Mesendoderm (in vitro differentiated cells): ENCODE measurements around the gene SLC8A1.

Experiments
- DNase-seq: peaks from one replicate; pipeline ENCODE4 v3.0.0; 2013
- H2AK5ac ChIP-seq: 2 replicates; pipeline ENCODE4 v1.6.1; 2013; ENCODE audit warnings: low read length, inconsistent platforms
- H2BK120ac ChIP-seq: 2 replicates; pipeline ENCODE4 v1.6.1; 2013; ENCODE audit warnings: low read depth, mild to moderate bottlenecking, low read length, moderate library complexity, mixed read lengths
- H2BK15ac ChIP-seq: replicated peaks from 2 replicates; pipeline ENCODE4 v1.6.1; 2013; ENCODE audit warnings: low read depth, mild to moderate bottlenecking, moderate library complexity
- H2BK5ac ChIP-seq: 2 replicates; pipeline ENCODE4 v1.6.1; 2013; ENCODE audit warnings: low read length, inconsistent platforms
- H3K18ac ChIP-seq: 2 replicates; pipeline ENCODE4 v1.6.1; 2013; ENCODE audit warnings: mild to moderate bottlenecking, low read length, mixed read lengths
- H3K23ac ChIP-seq: one replicate; pipeline ENCODE4 v1.6.1; 2013; ENCODE audit warnings: low read length
- H3K27ac ChIP-seq: 2 replicates; pipeline ENCODE4 v1.5.1; 2013; ENCODE audit warnings: low read depth, mild to moderate bottlenecking, inconsistent platforms, low read length, moderate library complexity
- H3K27me3 ChIP-seq: 2 replicates; pipeline ENCODE4 v1.6.1; 2013; ENCODE audit warnings: low read length, control low read depth, mild to moderate bottlenecking, inconsistent platforms; ENCODE audit not compliant: insufficient read depth, poor library complexity
- H3K36me3 ChIP-seq: 2 replicates; pipeline ENCODE4 v1.6.1; 2013; ENCODE audit warnings: low read length, inconsistent platforms; ENCODE audit not compliant: control insufficient read depth, insufficient read depth
- H3K4ac ChIP-seq: one replicate; pipeline ENCODE4 v1.6.1; 2013; ENCODE audit warnings: low read depth, mild to moderate bottlenecking, low read length, moderate library complexity
- H3K4me1 ChIP-seq: 2 replicates; pipeline ENCODE4 v1.6.1; 2013; ENCODE audit warnings: low read depth, low read length, inconsistent platforms; ENCODE audit not compliant: control insufficient read depth
- H3K4me2 ChIP-seq: 2 replicates; pipeline ENCODE4 v1.6.1; 2013; ENCODE audit warnings: low read length
- H3K4me3 ChIP-seq: 2 replicates; pipeline ENCODE4 v1.5.1; 2013; ENCODE audit warnings: mild to moderate bottlenecking, low read length
- H3K56ac ChIP-seq: one replicate; pipeline ENCODE4 v1.6.1; 2013; ENCODE audit warnings: low read length
- H3K79me1 ChIP-seq: 2 replicates; pipeline ENCODE4 v1.6.1; 2013; ENCODE audit warnings: low read length, inconsistent platforms
- H3K79me2 ChIP-seq: 2 replicates; pipeline ENCODE4 v1.6.1; 2013; ENCODE audit warnings: mild to moderate bottlenecking, low read length; ENCODE audit not compliant: control insufficient read depth, insufficient read depth
- H3K9ac ChIP-seq: 2 replicates; pipeline ENCODE4 v1.6.1; 2013; ENCODE audit warnings: low read length, inconsistent platforms
- H4K5ac ChIP-seq: one replicate; pipeline ENCODE4 v1.6.1; 2013; ENCODE audit warnings: low read length
- H4K8ac ChIP-seq: one replicate; pipeline ENCODE4 v1.6.1; 2013; ENCODE audit warnings: low read depth, mild to moderate bottlenecking, control low read depth, low read length, moderate library complexity
- WGBS: extraction: QIAGEN DNeasy Blood & Tissue Kit; methylation state at CpG from one replicate; pipeline ENCODE4 v1.1.7; 2013; ENCODE audit warnings: low lambda C conversion rate, missing lambda C conversion rate; ENCODE audit not compliant: insufficient coverage; ENCODE audit errors: extremely low coverage; 5-methylcytosine and 5-hydroxymethylcytosine counted together

SLC8A1 gene

GRCh38 chr2:40488101-40488601 is 36.3 kb upstream of the SLC8A1 start:
- no peak overlapping the region for H3K4me3 ChIP-seq
- H3K23ac ChIP-seq: no peak overlapping the region
- no CpG with 5 or more reads among the region's 4 CpGs for WGBS
- H4K8ac ChIP-seq: no peak overlapping the region
- no peaks in the 10 kb centered on the region for H3K27me3 ChIP-seq
- H3K79me1 ChIP-seq: no peaks in the 10 kb centered on the region
- no peak overlapping the region for H3K27ac ChIP-seq
- no peak overlapping the region for H4K5ac ChIP-seq
- H3K79me2 ChIP-seq: no peaks in the 10 kb centered on the region
- no peak overlapping the region for H2BK120ac ChIP-seq
- H3K36me3 ChIP-seq: no peaks in the 10 kb centered on the region
- H2AK5ac ChIP-seq: no peak overlapping the region
- no peak overlapping the region for H3K18ac ChIP-seq
- H2BK5ac ChIP-seq: no peak overlapping the region
- no peak overlapping the region for H3K4ac ChIP-seq
- peak; percentile 38 for DNase-seq
- H3K4me2 ChIP-seq: no peak overlapping the region
- H3K4me1 ChIP-seq: no peaks in the 10 kb centered on the region
- no peak overlapping the region for H3K9ac ChIP-seq
- no peak overlapping the region for H3K56ac ChIP-seq
- no peak overlapping the region for H2BK15ac ChIP-seq

GRCh38 chr2:40487602-40488001 is 35.7 kb upstream of the SLC8A1 start:
- no peak overlapping the region for H4K8ac ChIP-seq
- H3K4me2 ChIP-seq: no peak overlapping the region
- no peak overlapping the region for H2BK120ac ChIP-seq
- H3K9ac ChIP-seq: no peak overlapping the region
- H3K36me3 ChIP-seq: no peaks in the 10 kb centered on the region
- no peak overlapping the region for H3K23ac ChIP-seq
- no peaks in the 10 kb centered on the region for H3K79me1 ChIP-seq
- H3K4me1 ChIP-seq: no peaks in the 10 kb centered on the region
- H3K18ac ChIP-seq: no peak overlapping the region
- H3K27ac ChIP-seq: no peak overlapping the region
- WGBS: no CpG with 5 or more reads among the region's 2 CpGs
- H3K79me2 ChIP-seq: no peaks in the 10 kb centered on the region
- H3K4me3 ChIP-seq: no peak overlapping the region
- no peak overlapping the region for H2BK15ac ChIP-seq
- no peaks in the 10 kb centered on the region for H3K27me3 ChIP-seq
- no peak overlapping the region for H3K56ac ChIP-seq
- DNase-seq: no peak
- no peak overlapping the region for H4K5ac ChIP-seq
- H3K4ac ChIP-seq: no peak overlapping the region
- H2AK5ac ChIP-seq: no peak overlapping the region
- H2BK5ac ChIP-seq: no peak overlapping the region

- Histone ChIP-seq H3K79me2 (no peaks in the 10 kb centered on the region), H3K4me1 (no peaks in the 10 kb centered on the region), H3K4me3 (no peak overlapping the region), H3K56ac (no peak overlapping the region), H3K4me2 (no peak overlapping the region), H3K27ac (no peak overlapping the region), H2BK120ac (no peak overlapping the region), H4K5ac (no peak overlapping the region), H2AK5ac (no peak overlapping the region), H2BK5ac (no peak overlapping the region), H3K9ac (no peak overlapping the region), H3K27me3 (no peaks in the 10 kb centered on the region), H2BK15ac (no peak overlapping the region), H3K36me3 (no peaks in the 10 kb centered on the region), H3K79me1 (no peaks in the 10 kb centered on the region), H3K23ac (no peak overlapping the region), H3K4ac (no peak overlapping the region), H4K8ac (no peak overlapping the region), H3K18ac (no peak overlapping the region)
- no peak for DNase-seq
- no CpG with 5 or more reads among the region's 3 CpGs for WGBS
Observed at GRCh38 chr2:40485854-40486253, 34.0 kb upstream of the SLC8A1 start.

GRCh38 chr2:40485318-40485717 is 33.4 kb upstream of the SLC8A1 start:
- Histone ChIP-seq H2AK5ac (no peak overlapping the region), H3K9ac (no peak overlapping the region), H3K4me3 (no peak overlapping the region), H2BK5ac (no peak overlapping the region), H2BK120ac (no peak overlapping the region), H3K23ac (no peak overlapping the region), H3K27ac (no peak overlapping the region), H4K8ac (no peak overlapping the region), H3K4ac (no peak overlapping the region), H3K79me1 (no peaks in the 10 kb centered on the region), H3K18ac (no peak overlapping the region), H4K5ac (no peak overlapping the region), H3K56ac (no peak overlapping the region), H3K27me3 (no peaks in the 10 kb centered on the region), H3K36me3 (no peaks in the 10 kb centered on the region), H3K4me2 (no peak overlapping the region), H3K4me1 (no peaks in the 10 kb centered on the region), H3K79me2 (no peaks in the 10 kb centered on the region), H2BK15ac (no peak overlapping the region)
- no peak for DNase-seq
- no CpG with 5 or more reads among the region's 2 CpGs for WGBS

GRCh38 chr2:40483549-40484243 is 31.8 kb upstream of the SLC8A1 start:
- no peak overlapping the region for H3K56ac ChIP-seq
- H3K9ac ChIP-seq: no peak overlapping the region
- H3K4me1 ChIP-seq: no peaks in the 10 kb centered on the region
- H2BK5ac ChIP-seq: no peak overlapping the region
- H3K4me2 ChIP-seq: no peak overlapping the region
- H4K8ac ChIP-seq: no peak overlapping the region
- no peak overlapping the region for H2AK5ac ChIP-seq
- WGBS: no CpG with 5 or more reads among the region's 3 CpGs
- DNase-seq: no peak
- no peak overlapping the region for H3K27ac ChIP-seq
- no peaks in the 10 kb centered on the region for H3K36me3 ChIP-seq
- no peaks in the 10 kb centered on the region for H3K79me1 ChIP-seq
- H2BK120ac ChIP-seq: no peak overlapping the region
- H3K23ac ChIP-seq: no peak overlapping the region
- H3K18ac ChIP-seq: no peak overlapping the region
- no peaks in the 10 kb centered on the region for H3K27me3 ChIP-seq
- H3K4ac ChIP-seq: no peak overlapping the region
- H3K4me3 ChIP-seq: no peak overlapping the region
- no peak overlapping the region for H2BK15ac ChIP-seq
- H3K79me2 ChIP-seq: no peaks in the 10 kb centered on the region
- H4K5ac ChIP-seq: no peak overlapping the region

- Histone ChIP-seq H3K36me3 (no peaks in the 10 kb centered on the region), H3K79me1 (no peaks in the 10 kb centered on the region), H2BK5ac (no peak overlapping the region), H2BK120ac (no peak overlapping the region), H4K5ac (no peak overlapping the region), H3K18ac (no peak overlapping the region), H3K4ac (no peak overlapping the region), H3K9ac (no peak overlapping the region), H3K4me2 (no peak overlapping the region), H3K4me3 (no peak overlapping the region), H2BK15ac (no peak overlapping the region), H3K4me1 (no peaks in the 10 kb centered on the region), H3K27me3 (no peaks in the 10 kb centered on the region), H4K8ac (no peak overlapping the region), H2AK5ac (no peak overlapping the region), H3K23ac (no peak overlapping the region), H3K27ac (no peak overlapping the region), H3K79me2 (no peaks in the 10 kb centered on the region), H3K56ac (no peak overlapping the region)
- no peak for DNase-seq
- WGBS: no CpG with 5 or more reads among the region's 5 CpGs
Observed at GRCh38 chr2:40480596-40480995, 28.7 kb upstream of the SLC8A1 start.
